GM12891 (cell line): ENCODE measurements around the gene ADAMTSL4. TPM values are rescaled to one million over a fixed set of nuclear protein-coding genes. Genes with fewer than 3 reads are reported as not detected.

ENCODE experiments used
- DNase-seq: peaks from one replicate; pipeline ENCODE4 v3.0.0; 2011; ENCODE audit warnings: low spot score; ENCODE audit not compliant: insufficient read length
- FAIRE-seq: peaks from 2 replicates; lab custom pipeline; 2011; peaks lifted over from hg19 to GRCh38; lab: Jason Lieb, UNC
- PAX5 ChIP-seq: IDR thresholded peaks from 2 replicates; pipeline ENCODE4 v1.6.1; 2011; ENCODE audit warnings: low read length, moderate library complexity, mild to moderate bottlenecking; ENCODE audit not compliant: insufficient read depth, severe bottlenecking
- POLR2A ChIP-seq: IDR thresholded peaks from 2 replicates; pipeline ENCODE4 v1.6.1; 2011; ENCODE audit warnings: low read depth, low read length, control low read depth
- POLR2AphosphoS5 ChIP-seq: IDR thresholded peaks from 2 replicates; pipeline ENCODE4 v1.6.1; 2011; ENCODE audit warnings: low read depth, low read length, control low read depth
- POU2F2 ChIP-seq: IDR thresholded peaks from 2 replicates; pipeline ENCODE4 v1.6.1; 2011; ENCODE audit warnings: low read depth, mild to moderate bottlenecking, control low read depth, low read length, moderate library complexity
- SPI1 ChIP-seq: IDR thresholded peaks from 2 replicates; pipeline ENCODE4 v1.6.1; 2011; ENCODE audit warnings: low read depth, low read length, control low read depth
- TAF1 ChIP-seq: IDR thresholded peaks from 2 replicates; pipeline ENCODE4 v1.6.1; 2011; ENCODE audit warnings: low read depth, low read length, control low read depth
- polyA plus RNA-seq: library from polyadenylated mRNA; unstranded; fragments of >200 nt; gene quantifications from one replicate; pipeline ENCODE4 v1.2.1, GENCODE V29; 2012; ENCODE audit warnings: low read depth, missing spikeins, inconsistent platforms; ENCODE audit not compliant: missing spikeins

The ADAMTSL4 gene
- 0.06 TPM for polyA plus RNA-seq

GRCh38 chr1:150548632-150549495 lies at the start of gene ADAMTSL4:
Gene ADAMTSL4 (plus strand): TSS chr1:150549408. CDS start chr1:150552289, 2,881 bp downstream.
- FAIRE-seq = no peak
- TF ChIP-seq PAX5 (no peak), POLR2AphosphoS5 (no peak), TAF1 (no peak), POLR2A (no peak), SPI1 (no peak), POU2F2 (no peak)
- peak; percentile 72 for DNase-seq

GRCh38 chr1:150505431-150505830 lies 43.8 kb upstream of the ADAMTSL4 start:
- no peak for FAIRE-seq
- no peak for TF ChIP-seq TAF1
- no peak for TF ChIP-seq SPI1
- no peak for TF ChIP-seq POLR2AphosphoS5
- no peak for DNase-seq

GRCh38 chr1:150507912-150508864 lies 41.0 kb upstream of the ADAMTSL4 start, which contains the start of gene ECM1:
Gene ECM1 (plus strand): TSS chr1:150508109. CDS start chr1:150508210, 101 bp downstream.
- TF ChIP-seq TAF1 (no peak), POLR2AphosphoS5 (no peak), PAX5 (no peak), SPI1 (no peak), POU2F2 (no peak), POLR2A (no peak)
- DNase-seq (no peak), FAIRE-seq (no peak)

GRCh38 chr1:150508982-150509381 lies 40.2 kb upstream of the ADAMTSL4 start:
- FAIRE-seq (no peak), DNase-seq (no peak)
- TF ChIP-seq POLR2A = no peak
- no peak for TF ChIP-seq TAF1
- TF ChIP-seq SPI1 = no peak
- TF ChIP-seq PAX5 = no peak
- no peak for TF ChIP-seq POLR2AphosphoS5
- no peak for TF ChIP-seq POU2F2

- DNase-seq = no peak
- no peak for TF ChIP-seq PAX5
- TF ChIP-seq SPI1 = no peak
- no peak for TF ChIP-seq TAF1
- TF ChIP-seq POLR2AphosphoS5 = no peak
- TF ChIP-seq POU2F2 = no peak
- TF ChIP-seq POLR2A = no peak
- FAIRE-seq = no peak
These were observed 37.7 kb upstream of the ADAMTSL4 start for GRCh38 chr1:150511551-150511950.

GRCh38 chr1:150511985-150512660 lies 37.1 kb upstream of the ADAMTSL4 start:
- FAIRE-seq (no peak), DNase-seq (no peak)
- no peak for TF ChIP-seq POU2F2
- no peak for TF ChIP-seq SPI1
- TF ChIP-seq POLR2AphosphoS5 = no peak
- no peak for TF ChIP-seq TAF1
- no peak for TF ChIP-seq POLR2A
- no peak for TF ChIP-seq PAX5

- FAIRE-seq = no peak
- no peak for DNase-seq
- TF ChIP-seq PAX5 (no peak), POLR2A (no peak), TAF1 (no peak), POLR2AphosphoS5 (no peak), POU2F2 (no peak), SPI1 (no peak)
These were observed 36.4 kb upstream of the ADAMTSL4 start for GRCh38 chr1:150512846-150513245.

- DNase-seq (no peak), FAIRE-seq (no peak)
- TF ChIP-seq PAX5 = no peak
- no peak for TF ChIP-seq POU2F2
- TF ChIP-seq POLR2AphosphoS5 = no peak
- no peak for TF ChIP-seq TAF1
- TF ChIP-seq POLR2A = no peak
- TF ChIP-seq SPI1 = no peak
These were observed 35.8 kb upstream of the ADAMTSL4 start for GRCh38 chr1:150513351-150513791.

- DNase-seq (no peak), FAIRE-seq (no peak)
- TF ChIP-seq PAX5 (no peak), POLR2A (no peak), POLR2AphosphoS5 (no peak), POU2F2 (no peak), SPI1 (no peak)
These were observed 34.9 kb upstream of the ADAMTSL4 start for GRCh38 chr1:150514260-150514659.
